HL-60 (cell line): ENCODE data around the gene TCEA2.

Source experiments
- POLR2AphosphoS5 ChIP-seq: IDR thresholded peaks from 2 replicates; pipeline ENCODE4 v1.6.1; 2012; ENCODE audit warnings: low read depth
- TF ChIP-seq, protein P1 (sequence below): IDR thresholded peaks from one replicate; pipeline ENCODE4 v1.5.1; 2011; ENCODE audit warnings: low read length, control low read depth, inconsistent platforms; ENCODE audit not compliant: insufficient read depth

DNA sequence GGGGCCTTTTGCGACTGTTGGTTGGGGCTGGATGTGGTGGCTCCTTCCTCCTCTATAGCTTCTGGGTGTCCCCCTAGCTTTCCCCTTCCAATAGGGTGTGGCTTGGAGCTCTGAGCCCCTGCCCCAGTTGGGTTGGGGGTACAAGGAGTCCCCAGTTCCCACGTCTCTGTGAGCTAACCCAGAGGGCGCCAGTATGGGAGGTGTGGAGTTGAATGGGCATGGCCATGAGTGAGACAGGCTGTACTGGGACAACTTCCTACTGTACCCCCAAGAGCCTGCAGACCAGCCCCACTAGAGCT, 25.9 kb upstream of the TCEA2 start:
- TF ChIP-seq, protein P1, sequence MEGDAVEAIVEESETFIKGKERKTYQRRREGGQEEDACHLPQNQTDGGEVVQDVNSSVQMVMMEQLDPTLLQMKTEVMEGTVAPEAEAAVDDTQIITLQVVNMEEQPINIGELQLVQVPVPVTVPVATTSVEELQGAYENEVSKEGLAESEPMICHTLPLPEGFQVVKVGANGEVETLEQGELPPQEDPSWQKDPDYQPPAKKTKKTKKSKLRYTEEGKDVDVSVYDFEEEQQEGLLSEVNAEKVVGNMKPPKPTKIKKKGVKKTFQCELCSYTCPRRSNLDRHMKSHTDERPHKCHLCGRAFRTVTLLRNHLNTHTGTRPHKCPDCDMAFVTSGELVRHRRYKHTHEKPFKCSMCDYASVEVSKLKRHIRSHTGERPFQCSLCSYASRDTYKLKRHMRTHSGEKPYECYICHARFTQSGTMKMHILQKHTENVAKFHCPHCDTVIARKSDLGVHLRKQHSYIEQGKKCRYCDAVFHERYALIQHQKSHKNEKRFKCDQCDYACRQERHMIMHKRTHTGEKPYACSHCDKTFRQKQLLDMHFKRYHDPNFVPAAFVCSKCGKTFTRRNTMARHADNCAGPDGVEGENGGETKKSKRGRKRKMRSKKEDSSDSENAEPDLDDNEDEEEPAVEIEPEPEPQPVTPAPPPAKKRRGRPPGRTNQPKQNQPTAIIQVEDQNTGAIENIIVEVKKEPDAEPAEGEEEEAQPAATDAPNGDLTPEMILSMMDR, result no peak
- no peak for TF ChIP-seq POLR2AphosphoS5
